Measurements from ENCODE around the gene TAF1L.

The TAF1L gene

GRCh38 chr9:32590898-32591297 lies 44.6 kb downstream of the TAF1L start:
- no peak for DNase-seq (ENCODE audit: low read depth in 2 of 2)

- no peak for DNase-seq (ENCODE audit: low read depth in 2 of 2)
These were observed 45.0 kb downstream of the TAF1L start for GRCh38 chr9:32590476-32590875.

- no peak for DNase-seq (ENCODE audit: low read depth in 2 of 2)
These were observed 46.3 kb downstream of the TAF1L start for GRCh38 chr9:32589083-32589723.

GRCh38 chr9:32587901-32588300 lies 47.6 kb downstream of the TAF1L start:
- DNase-seq (ENCODE audit: low read depth in 2 of 2), result no peak

- no peak for DNase-seq (ENCODE audit: low read depth in 2 of 2)
These were observed 50.7 kb downstream of the TAF1L start for GRCh38 chr9:32584784-32585183.

GRCh38 chr9:32581512-32582143 lies 53.8 kb downstream of the TAF1L start:
- no peak for DNase-seq (ENCODE audit: low read depth in 2 of 2)

GRCh38 chr9:32580631-32581300 lies 54.7 kb downstream of the TAF1L start:
- DNase-seq (ENCODE audit: low read depth in 2 of 2), result no peak

GRCh38 chr9:32579706-32580331 lies 55.6 kb downstream of the TAF1L start:
- DNase-seq (ENCODE audit: low read depth in 2 of 2), result peak; percentile 56 to 75

Data from stimulated activated CD4-positive, alpha-beta T cell treated with anti-CD3 and anti-CD28 coated beads, Interleukin-12 subunit alpha, Interleukin-12 subunit beta, amount 100 ng/mL, for 24 hours (primary cell).